Adrenal gland (tissue), 12 donors: ENCODE data around the gene SOWAHA. TPM values are rescaled to one million over a fixed set of nuclear protein-coding genes. Genes with fewer than 3 reads are reported as not detected.

Source experiments
- DNase-seq, 7 donors: peaks; one replicate each; pipeline ENCODE4 v3.0.0-alpha.2; 2019 to 2020
- H3K27ac ChIP-seq, 5 donors: fragments of 200-600 bp; sonication (generic) in 4 of 5; 1 replicate in 3 of 5; 2 replicates in 2 of 5; pipeline versions ENCODE4 v1.5.1 to v1.8.0; 2016 to 2020; ENCODE audit warnings: mild to moderate bottlenecking in 1 of 5
- H3K27me3 ChIP-seq: fragments of 200-600 bp; 2 replicates; pipeline ENCODE4 v1.8.0; 2021
- H3K36me3 ChIP-seq, 2 donors: fragments of 200-600 bp; replicated peaks in 1 of 2; 1 replicate in 1 of 2; 2 replicates in 1 of 2; pipeline versions ENCODE4 v1.5.1 to v1.8.0; 2018 to 2022
- H3K4me1 ChIP-seq, 2 donors: fragments of 200-600 bp; replicated peaks in 1 of 2; 1 replicate in 1 of 2; 2 replicates in 1 of 2; pipeline versions ENCODE4 v1.5.1 to v1.8.0; 2018 to 2021
- H3K4me3 ChIP-seq, 4 donors: fragments of 200-600 bp; sonication (generic) in 3 of 4; one replicate each; pipeline ENCODE4 v1.5.1; 2016 to 2018
- H3K9me3 ChIP-seq, 3 donors: fragments of 200-600 bp; sonication (generic) in 1 of 3; replicated peaks in 1 of 3; 1 replicate in 2 of 3; 2 replicates in 1 of 3; pipeline versions ENCODE4 v1.5.1 to v1.8.0; 2016 to 2021
- POLR2A ChIP-seq, 2 donors: fragments of 450-650 bp; IDR thresholded peaks; one replicate each; pipeline ENCODE4 v1.6.1; 2017; ENCODE audit warnings: antibody characterized with exemption in 2 of 2, mild to moderate bottlenecking in 2 of 2, moderate library complexity in 1 of 2
- WGBS, 4 donors: extraction: QIAGEN DNeasy Blood & Tissue Kit in 2 of 4; methylation state at CpG; one replicate each; pipeline versions ENCODE4 v1.1.5 to v1.1.7; 2013 to 2017; 5-methylcytosine and 5-hydroxymethylcytosine counted together
- intact Hi-C, 2 donors: fragments of 100-400 bp; cut with DNase I; formaldehyde crosslinking; loops; one replicate each; pipeline versions ENCODE4 v1.14.1 to v1.15.0; 2022 to 2023
- polyA plus RNA-seq, 3 donors: library from polyadenylated mRNA; stranded (reverse); fragments of 200-250 nt in 2 of 3; fragments of 350-450 nt in 1 of 3; fragmentation: Illumina TruSeq in 1 of 3; extraction: RNeasy Lipid Tissue Mini Kit (QIAGEN cat#74804) in 1 of 3; gene quantifications; one replicate each; pipeline ENCODE4 v1.2.3, GENCODE V29; 2013 to 2014
- total RNA-seq, 9 donors: library from RNA; depleted of rRNA in 4 of 9; stranded (reverse); fragments of >200 nt in 4 of 9; fragments of 120-200 nt in 1 of 9; fragmentation: NEBNext Ultra II Directional in 1 of 9; extraction: Animal tissue kit (Norgen Biotek cat#: 25700) in 1 of 9; gene quantifications; one replicate each; pipeline versions ENCODE4 v1.1.0 to v1.2.4, GENCODE V29; 2013 to 2023
- TF ChIP-seq, protein P1 (sequence below), 6 experiments: fragments of 450-650 bp in 4 of 6; fragments of 200-600 bp in 2 of 6; sonication (generic) in 1 of 6; IDR thresholded peaks; 1 replicate in 5 of 6; 2 replicates in 1 of 6; pipeline versions ENCODE4 v1.5.1 to v1.8.0; 2016 to 2021; ENCODE audit warnings: antibody characterized with exemption in 6 of 6, mild to moderate bottlenecking in 2 of 6, moderate library complexity in 1 of 6
- donor health status: healthy with polysubstance abuse.
- donor health status: Bipolar disorder and iron deficiency.
- donor health status: DM: yes; HTN: yes; CAD: no.
- donor health status: DM: no; HTN: no; CAD: no.
- donor health status: DM: no; HTN: no; CAD: no.
- donor health status: DM: yes; HTN: yes; CAD: no.

Gene SOWAHA
- total and polyA plus RNA-seq, 12 donors: 0.06 to 1.8 (median 0.40) TPM; not detected in 3

- H3K36me3 ChIP-seq: no peaks in the 10 kb centered on the region
- no peak overlapping the region for H3K27ac ChIP-seq
- no peaks in the 10 kb centered on the region for H3K9me3 ChIP-seq
- DNase-seq: no peak
- no peak for TF ChIP-seq POLR2A (IDR thresholded peaks at IDR 0.05)
- TF ChIP-seq, protein P1, sequence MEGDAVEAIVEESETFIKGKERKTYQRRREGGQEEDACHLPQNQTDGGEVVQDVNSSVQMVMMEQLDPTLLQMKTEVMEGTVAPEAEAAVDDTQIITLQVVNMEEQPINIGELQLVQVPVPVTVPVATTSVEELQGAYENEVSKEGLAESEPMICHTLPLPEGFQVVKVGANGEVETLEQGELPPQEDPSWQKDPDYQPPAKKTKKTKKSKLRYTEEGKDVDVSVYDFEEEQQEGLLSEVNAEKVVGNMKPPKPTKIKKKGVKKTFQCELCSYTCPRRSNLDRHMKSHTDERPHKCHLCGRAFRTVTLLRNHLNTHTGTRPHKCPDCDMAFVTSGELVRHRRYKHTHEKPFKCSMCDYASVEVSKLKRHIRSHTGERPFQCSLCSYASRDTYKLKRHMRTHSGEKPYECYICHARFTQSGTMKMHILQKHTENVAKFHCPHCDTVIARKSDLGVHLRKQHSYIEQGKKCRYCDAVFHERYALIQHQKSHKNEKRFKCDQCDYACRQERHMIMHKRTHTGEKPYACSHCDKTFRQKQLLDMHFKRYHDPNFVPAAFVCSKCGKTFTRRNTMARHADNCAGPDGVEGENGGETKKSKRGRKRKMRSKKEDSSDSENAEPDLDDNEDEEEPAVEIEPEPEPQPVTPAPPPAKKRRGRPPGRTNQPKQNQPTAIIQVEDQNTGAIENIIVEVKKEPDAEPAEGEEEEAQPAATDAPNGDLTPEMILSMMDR (IDR thresholded peaks at IDR 0.05): no peak
- no peak overlapping the region for H3K4me3 ChIP-seq
- H3K27me3 ChIP-seq: no peaks in the 10 kb centered on the region
- H3K4me1 ChIP-seq: no peaks in the 10 kb centered on the region
- 45 to 78% (median 53%) methylated on average over 1 of the region's 1 CpG for WGBS, 4 donors
- intact Hi-C loops: no loop called here
Observed at GRCh38 chr5:132840896-132841295, 27.8 kb downstream of the SOWAHA start.

GRCh38 chr5:132841305-132841704 lies 28.2 kb downstream of the SOWAHA start:
- 68 to 82% (median 74%) methylated on average over 4 of the region's 4 CpGs for WGBS, 4 donors
- H3K27me3 ChIP-seq: no peaks in the 10 kb centered on the region
- H3K27ac ChIP-seq: no peak overlapping the region
- intact Hi-C loops: no loop called here
- H3K36me3 ChIP-seq: no peaks in the 10 kb centered on the region
- DNase-seq: peak in 1 of 7 donors; percentile 13
- H3K4me1 ChIP-seq: no peaks in the 10 kb centered on the region
- TF ChIP-seq POLR2A (IDR thresholded peaks at IDR 0.05): no peak
- TF ChIP-seq, protein P1 (IDR thresholded peaks at IDR 0.05): no peak
- no peak overlapping the region for H3K4me3 ChIP-seq
- no peaks in the 10 kb centered on the region for H3K9me3 ChIP-seq

DNA sequence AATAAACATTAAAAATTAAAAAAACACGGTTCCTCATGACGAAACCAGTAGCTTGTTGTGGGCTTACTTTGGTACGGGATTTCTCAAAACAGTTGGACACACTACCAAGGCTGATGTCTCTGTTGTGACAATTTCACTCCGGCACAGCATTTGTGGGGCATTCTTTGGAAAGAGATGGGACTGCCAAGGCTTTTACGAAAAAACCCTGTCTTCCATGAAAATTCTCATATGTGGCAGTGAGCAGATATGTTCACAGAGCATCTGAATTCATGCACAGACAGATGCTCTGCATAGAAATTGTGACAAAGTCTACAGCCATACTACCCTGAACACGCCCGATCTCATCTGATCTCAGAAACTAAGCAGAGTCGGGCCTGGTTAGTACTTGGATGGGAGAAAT lies 35.2 kb downstream of the SOWAHA start:
- TF ChIP-seq, protein P1 (IDR thresholded peaks at IDR 0.05): no peak
- TF ChIP-seq POLR2A (IDR thresholded peaks at IDR 0.05): no peak
- intact Hi-C loops: no loop called here

DNA sequence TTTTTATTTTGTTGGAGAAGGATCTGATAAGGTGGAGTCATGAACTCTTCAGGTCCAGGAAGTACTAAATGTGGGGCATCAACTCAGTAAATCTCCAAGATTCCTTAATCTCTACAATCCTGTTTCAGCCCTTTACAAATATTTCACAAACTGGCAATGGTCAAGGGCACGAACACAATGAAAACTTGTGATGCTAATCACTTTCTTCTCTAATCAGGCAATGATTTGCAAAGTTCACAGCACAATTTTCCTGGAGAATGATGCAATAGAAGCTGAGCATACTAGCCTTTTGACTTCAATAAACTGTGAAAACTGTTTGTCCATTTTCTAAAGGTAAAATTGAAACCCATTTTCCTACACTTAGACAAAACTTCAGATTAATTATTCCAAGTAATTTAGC lies 36.2 kb downstream of the SOWAHA start:
- Histone ChIP-seq H3K36me3 (no peaks in the 10 kb centered on the region), H3K4me3 (no peak overlapping the region), H3K4me1 (no peaks in the 10 kb centered on the region), H3K27ac (no peak overlapping the region), H3K9me3 (no peaks in the 10 kb centered on the region), H3K27me3 (no peaks in the 10 kb centered on the region)
- intact Hi-C loops: no loop called here
- DNase-seq: no peak
- TF ChIP-seq, protein P1 (IDR thresholded peaks at IDR 0.05): no peak
- no peak for TF ChIP-seq POLR2A (IDR thresholded peaks at IDR 0.05)
- 67 to 90% (median 86%) methylated on average over 1 of the region's 1 CpG for WGBS, 4 donors

More for the DNA sequence above, 35.2 kb downstream of the SOWAHA start:
- H3K27ac ChIP-seq: no peak overlapping the region
- no peaks in the 10 kb centered on the region for H3K36me3 ChIP-seq
- no peaks in the 10 kb centered on the region for H3K9me3 ChIP-seq
- DNase-seq: no peak
- H3K4me1 ChIP-seq: no peaks in the 10 kb centered on the region
- H3K27me3 ChIP-seq: no peaks in the 10 kb centered on the region
- WGBS, 4 donors: 87 to 95% (median 89%) methylated on average over 8 of the region's 8 CpGs
- H3K4me3 ChIP-seq: no peak overlapping the region
